OCI-LY3 (cell line): ENCODE data around the gene CCDC3.

Experiments
- H2AFZ ChIP-seq: fragments of 200-600, 300-600 bp; shearing (Covaris generic); 2 replicates; pipeline ENCODE4 v1.6.0; 2014; ENCODE audit warnings: antibody characterized with exemption, low read depth, low read length
- H3K27ac ChIP-seq: fragments of 200-600, 300-600 bp; sonication (generic); 2 replicates; pipeline ENCODE4 v1.5.1; 2014; ENCODE audit warnings: mild to moderate bottlenecking, low read length, moderate library complexity, mixed read lengths
- H3K27me3 ChIP-seq: fragments of 200-600, 300-600 bp; sonication (generic); 2 replicates; pipeline ENCODE4 v1.6.1; 2014; ENCODE audit warnings: low read depth, low read length, mixed read lengths
- H3K36me3 ChIP-seq: fragments of 200-600, 300-600 bp; sonication (generic); replicated peaks from 2 replicates; pipeline ENCODE3; 2014; ENCODE audit warnings: low read depth, low read length, mixed read lengths
- H3K4me1 ChIP-seq: fragments of 300-600, 200-600 bp; sonication (generic); 2 replicates; pipeline ENCODE4 v1.6.1; 2014; ENCODE audit warnings: low read length, mixed read lengths
- H3K4me2 ChIP-seq: fragments of 200-600, 300-600 bp; sonication (generic); 2 replicates; pipeline ENCODE4 v1.6.1; 2014; ENCODE audit warnings: low read length, mixed read lengths
- H3K4me3 ChIP-seq: fragments of 300-600, 200-600 bp; sonication (generic); 2 replicates; pipeline ENCODE4 v1.5.1; 2014; ENCODE audit warnings: antibody characterized with exemption, mild to moderate bottlenecking, low read length, moderate library complexity
- H3K79me2 ChIP-seq: fragments of 300-600, 200-600 bp; shearing (Covaris generic); 2 replicates; pipeline ENCODE4 v1.6.1; 2014; ENCODE audit warnings: mild to moderate bottlenecking, low read length, mixed read lengths
- H3K9ac ChIP-seq: fragments of 300-600, 200-600 bp; shearing (Covaris generic); 2 replicates; pipeline ENCODE4 v1.6.0; 2014; ENCODE audit warnings: mild to moderate bottlenecking, low read length, moderate library complexity
- H3K9me3 ChIP-seq: fragments of 200-600, 300-600 bp; shearing (Covaris generic); 2 replicates; pipeline ENCODE4 v1.6.1; 2014; ENCODE audit warnings: low read length, mixed read lengths; ENCODE audit not compliant: insufficient read depth
- H4K20me1 ChIP-seq: fragments of 200-600, 300-600 bp; sonication (generic); 2 replicates; pipeline ENCODE4 v1.6.1; 2016; ENCODE audit warnings: low read length, mixed read lengths; ENCODE audit not compliant: insufficient read depth
- EZH2phosphoT487 ChIP-seq: fragments of 200-600 bp; shearing (Covaris generic); IDR thresholded peaks from 2 replicates; pipeline ENCODE4 v1.6.1; 2018; ENCODE audit warnings: antibody characterized with exemption, mixed run types, low read depth
- TF ChIP-seq, protein P1 (sequence below): fragments of 200-600, 300-600 bp; sonication (generic); IDR thresholded peaks from 2 replicates; pipeline ENCODE4 v1.5.1; 2014; ENCODE audit warnings: antibody characterized with exemption, low read length, low read depth

The CCDC3 gene

DNA sequence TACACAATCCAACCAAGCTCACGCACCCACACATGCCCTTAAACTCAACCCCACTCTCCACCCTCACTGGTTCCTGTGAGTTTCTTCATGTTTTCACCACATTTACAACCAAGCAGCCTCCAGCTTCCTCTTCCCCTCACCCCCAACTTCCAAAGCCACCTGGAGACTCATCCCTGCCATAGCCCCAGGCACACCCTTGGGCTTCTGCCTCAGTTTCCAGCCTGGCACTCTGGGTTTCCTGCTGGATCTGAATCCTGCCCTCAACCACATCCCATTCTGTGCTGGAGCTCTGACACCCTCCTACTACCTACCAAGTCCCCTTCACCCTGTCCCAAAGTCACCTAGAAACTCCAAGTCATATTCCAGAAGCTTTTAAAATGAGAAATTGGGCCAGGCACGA, 29.4 kb downstream of the CCDC3 start:
- Histone ChIP-seq H3K4me1 (no peaks in the 10 kb centered on the region), H3K36me3 (no peaks in the 10 kb centered on the region)
- TF ChIP-seq, protein P1, sequence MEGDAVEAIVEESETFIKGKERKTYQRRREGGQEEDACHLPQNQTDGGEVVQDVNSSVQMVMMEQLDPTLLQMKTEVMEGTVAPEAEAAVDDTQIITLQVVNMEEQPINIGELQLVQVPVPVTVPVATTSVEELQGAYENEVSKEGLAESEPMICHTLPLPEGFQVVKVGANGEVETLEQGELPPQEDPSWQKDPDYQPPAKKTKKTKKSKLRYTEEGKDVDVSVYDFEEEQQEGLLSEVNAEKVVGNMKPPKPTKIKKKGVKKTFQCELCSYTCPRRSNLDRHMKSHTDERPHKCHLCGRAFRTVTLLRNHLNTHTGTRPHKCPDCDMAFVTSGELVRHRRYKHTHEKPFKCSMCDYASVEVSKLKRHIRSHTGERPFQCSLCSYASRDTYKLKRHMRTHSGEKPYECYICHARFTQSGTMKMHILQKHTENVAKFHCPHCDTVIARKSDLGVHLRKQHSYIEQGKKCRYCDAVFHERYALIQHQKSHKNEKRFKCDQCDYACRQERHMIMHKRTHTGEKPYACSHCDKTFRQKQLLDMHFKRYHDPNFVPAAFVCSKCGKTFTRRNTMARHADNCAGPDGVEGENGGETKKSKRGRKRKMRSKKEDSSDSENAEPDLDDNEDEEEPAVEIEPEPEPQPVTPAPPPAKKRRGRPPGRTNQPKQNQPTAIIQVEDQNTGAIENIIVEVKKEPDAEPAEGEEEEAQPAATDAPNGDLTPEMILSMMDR, result no peak
- no peak for TF ChIP-seq EZH2phosphoT487

DNA sequence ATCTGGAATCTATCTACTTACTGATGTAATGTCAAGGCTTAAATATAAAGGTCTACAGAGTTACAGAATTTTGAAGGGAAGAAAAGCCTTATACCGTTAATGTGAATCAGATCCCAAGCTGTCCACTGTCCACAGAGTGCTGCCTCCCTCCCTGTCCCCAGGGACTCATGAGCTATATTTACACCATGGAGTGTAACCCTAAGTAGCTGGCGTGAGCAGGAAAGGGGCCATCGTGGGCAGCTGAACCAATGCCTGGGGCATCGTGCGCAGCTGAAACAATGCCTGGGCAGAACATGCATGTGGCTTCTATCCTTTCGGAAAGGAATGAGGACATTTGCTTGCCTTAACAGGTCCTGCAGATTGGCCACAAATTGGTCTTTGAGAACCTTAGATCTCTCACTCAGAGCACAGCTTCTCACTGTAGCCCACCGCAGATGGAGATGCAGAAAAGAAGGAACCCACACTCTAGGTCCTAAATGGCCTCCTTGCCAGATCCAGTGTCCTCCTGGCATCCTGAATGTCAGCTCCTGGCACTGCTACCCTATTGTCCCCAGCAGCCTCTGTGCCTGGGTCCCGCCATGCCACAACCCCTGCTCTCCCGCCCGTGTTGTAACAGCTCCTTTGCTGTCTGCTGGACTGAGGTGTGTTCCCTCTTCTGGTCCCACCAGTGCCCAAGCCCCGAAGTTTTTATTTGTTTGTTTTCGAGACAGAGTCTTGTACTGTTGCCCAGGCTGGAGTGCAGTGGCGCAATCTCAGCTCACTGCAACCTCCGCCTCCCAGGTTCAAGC, 30.3 kb downstream of the CCDC3 start:
- H3K27me3 ChIP-seq, result no peaks in the 10 kb centered on the region
- no peaks in the 10 kb centered on the region for H3K9me3 ChIP-seq
- H4K20me1 ChIP-seq, result no peaks in the 10 kb centered on the region
- H3K36me3 ChIP-seq, result no peaks in the 10 kb centered on the region
- no peak overlapping the region for H3K4me2 ChIP-seq
- H3K27ac ChIP-seq, result no peak overlapping the region
- no peaks in the 10 kb centered on the region for H3K4me1 ChIP-seq
- TF ChIP-seq, protein P1, result no peak
- TF ChIP-seq EZH2phosphoT487, result no peak
- no peaks in the 10 kb centered on the region for H3K79me2 ChIP-seq
- no peak overlapping the region for H3K9ac ChIP-seq
- H3K4me3 ChIP-seq, result no peak overlapping the region
- no peak overlapping the region for H2AFZ ChIP-seq

More for the DNA sequence above, 29.4 kb downstream of the CCDC3 start:
- Histone ChIP-seq H3K27ac (no peak overlapping the region), H3K4me2 (no peak overlapping the region), H3K79me2 (no peaks in the 10 kb centered on the region), H2AFZ (no peak overlapping the region), H3K9ac (no peak overlapping the region), H3K27me3 (no peaks in the 10 kb centered on the region), H3K4me3 (no peak overlapping the region), H4K20me1 (no peaks in the 10 kb centered on the region), H3K9me3 (no peaks in the 10 kb centered on the region)

DNA sequence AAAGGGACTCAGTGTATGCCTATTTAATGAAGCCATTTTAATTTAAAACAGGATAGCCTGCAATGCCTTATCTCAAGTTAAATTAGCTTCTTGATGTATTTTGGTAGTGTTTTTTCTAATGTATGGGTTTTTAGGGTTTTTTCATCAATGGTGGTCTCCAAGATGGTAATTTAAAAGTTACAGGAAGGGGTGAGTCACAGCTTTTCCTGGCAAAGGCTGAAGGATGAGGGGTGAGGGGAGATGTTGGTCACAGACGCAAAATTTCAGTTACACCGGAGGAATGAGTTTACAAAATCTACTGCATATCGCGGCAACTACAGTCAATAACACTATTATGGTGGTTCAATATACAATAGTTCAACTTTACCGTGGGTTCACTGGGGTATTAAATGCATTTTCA, 31.6 kb downstream of the CCDC3 start:
- Histone ChIP-seq H3K4me3 (no peak overlapping the region), H4K20me1 (no peaks in the 10 kb centered on the region), H3K79me2 (no peaks in the 10 kb centered on the region), H3K4me2 (no peak overlapping the region), H3K27me3 (no peaks in the 10 kb centered on the region), H3K27ac (no peak overlapping the region), H3K9me3 (no peaks in the 10 kb centered on the region), H3K9ac (no peak overlapping the region), H2AFZ (no peak overlapping the region), H3K36me3 (no peaks in the 10 kb centered on the region), H3K4me1 (no peaks in the 10 kb centered on the region)
- TF ChIP-seq, protein P1, result no peak
- no peak for TF ChIP-seq EZH2phosphoT487

DNA sequence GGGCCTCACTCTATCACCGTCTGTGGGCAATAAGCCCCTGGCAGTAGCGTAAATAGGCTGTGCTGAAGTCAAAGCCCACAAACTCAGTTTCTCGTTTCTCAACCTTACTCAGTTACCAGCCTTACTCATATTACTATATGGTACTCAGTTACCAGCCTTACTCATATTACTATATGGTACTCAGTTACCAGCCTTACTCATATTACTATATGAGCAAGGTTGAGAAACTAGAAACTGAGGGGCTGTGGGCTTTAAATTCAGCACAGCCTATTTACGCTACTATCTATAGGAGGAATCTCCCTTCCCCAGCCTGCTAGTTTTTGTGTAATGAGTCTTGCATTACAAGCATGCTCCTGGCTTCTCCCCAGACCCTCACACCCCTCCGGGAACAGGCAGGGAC, 35.4 kb downstream of the CCDC3 start:
- H3K4me2 ChIP-seq, result no peak overlapping the region
- H3K9me3 ChIP-seq, result no peaks in the 10 kb centered on the region
- H3K9ac ChIP-seq, result no peak overlapping the region
- H2AFZ ChIP-seq, result no peak overlapping the region
- H3K27me3 ChIP-seq, result 0 out of 2 replicates have a peak, but pooled peaks cover 2% of the 10 kb centered on the region
- H3K36me3 ChIP-seq, result no peaks in the 10 kb centered on the region
- no peak overlapping the region for H3K4me3 ChIP-seq
- no peak overlapping the region for H3K27ac ChIP-seq
- H3K79me2 ChIP-seq, result no peaks in the 10 kb centered on the region
- H4K20me1 ChIP-seq, result no peaks in the 10 kb centered on the region
- no peaks in the 10 kb centered on the region for H3K4me1 ChIP-seq
- no peak for TF ChIP-seq EZH2phosphoT487
